SH-SY5Y (cell line): ENCODE data around the gene GKN1.

Experiments
- GATA2 ChIP-seq: IDR thresholded peaks from 2 replicates; pipeline ENCODE4 v1.6.1; 2011; ENCODE audit warnings: mild to moderate bottlenecking, low read depth, low read length
- GATA3 ChIP-seq: IDR thresholded peaks from 2 replicates; pipeline ENCODE4 v1.6.1; 2011; ENCODE audit warnings: low read depth, mild to moderate bottlenecking, low read length, moderate library complexity

Gene GKN1

GRCh38 chr2:68974946-68975665, 670 bp downstream of the GKN1 start:
- TF ChIP-seq GATA3 (no peak), GATA2 (no peak)

GRCh38 chr2:68975844-68976243, 1.4 kb downstream of the GKN1 start:
- TF ChIP-seq GATA2 (no peak), GATA3 (no peak)

GRCh38 chr2:68977453-68977852, 3.0 kb downstream of the GKN1 start:
- TF ChIP-seq GATA3 (no peak), GATA2 (no peak)

- no peak for TF ChIP-seq GATA2
- TF ChIP-seq GATA3 = no peak
Observed at GRCh38 chr2:68978098-68978497, 3.7 kb downstream of the GKN1 start.

- no peak for TF ChIP-seq GATA2
- TF ChIP-seq GATA3 = no peak
Observed at GRCh38 chr2:68980956-68981355, 6.5 kb downstream of the GKN1 start.

- no peak for TF ChIP-seq GATA3
- no peak for TF ChIP-seq GATA2
Observed at GRCh38 chr2:68987021-68987503, 12.6 kb downstream of the GKN1 start.

- TF ChIP-seq GATA3 (no peak), GATA2 (no peak)
Observed at GRCh38 chr2:68989035-68989434, 14.6 kb downstream of the GKN1 start.

GRCh38 chr2:68992341-68992740, 17.9 kb downstream of the GKN1 start:
- no peak for TF ChIP-seq GATA2
- TF ChIP-seq GATA3 = no peak

- TF ChIP-seq GATA2 = no peak
- no peak for TF ChIP-seq GATA3
Observed at GRCh38 chr2:68992933-68993332, 18.5 kb downstream of the GKN1 start.

- TF ChIP-seq GATA2 (no peak), GATA3 (no peak)
Observed at GRCh38 chr2:68993660-68994059, 19.2 kb downstream of the GKN1 start.

GRCh38 chr2:68994864-68995263, 20.4 kb downstream of the GKN1 start:
- TF ChIP-seq GATA2 (no peak), GATA3 (no peak)

GRCh38 chr2:68995916-68996315, 21.5 kb downstream of the GKN1 start:
- no peak for TF ChIP-seq GATA3
- no peak for TF ChIP-seq GATA2

- TF ChIP-seq GATA2 (no peak), GATA3 (no peak)
Observed at GRCh38 chr2:68997401-68997800, 23.0 kb downstream of the GKN1 start.

- TF ChIP-seq GATA2 (no peak), GATA3 (no peak)
Observed at GRCh38 chr2:69001879-69002278, 27.4 kb downstream of the GKN1 start.

GRCh38 chr2:69003731-69004130, 29.3 kb downstream of the GKN1 start:
- TF ChIP-seq GATA3 (no peak), GATA2 (no peak)
